ENCODE results near the gene SHISA9.
"Not testable (repeated sequence)": the region's sequence is repeated elsewhere in the genome, so short reads cannot be mapped to it uniquely, and the experiment has no call there.

The SHISA9 gene

GRCh38 chr16:12917653-12918052, 16.3 kb downstream of the SHISA9 start:
- no peak overlapping the region for H2AFZ ChIP-seq (ENCODE audit: low read length)
- H3K4me1 ChIP-seq (ENCODE audit: insufficient read depth, low read length, poor library complexity, severe bottlenecking): no peaks in the 10 kb centered on the region
- H3K9me3 ChIP-seq (ENCODE audit: insufficient read depth, low read depth, low read length): no peaks in the 10 kb centered on the region
- H3K36me3 ChIP-seq (ENCODE audit: insufficient read depth, low read length): no peaks in the 10 kb centered on the region
- TF ChIP-seq EZH2phosphoT487 (IDR thresholded peaks at IDR 0.05; ENCODE audit: borderline replicate concordance): no peak
- no peak for TF ChIP-seq CTCF (conservative IDR thresholded peaks at IDR 0.05; ENCODE audit: low read length)
- H3F3A ChIP-seq (ENCODE audit: low read depth): no peaks in the 10 kb centered on the region
- H4K20me1 ChIP-seq (ENCODE audit: insufficient read depth, low read length, poor library complexity, severe bottlenecking): no peaks in the 10 kb centered on the region
- H3K4me3 ChIP-seq (ENCODE audit: low read length, poor library complexity, severe bottlenecking): no peak overlapping the region
- H3K9me2 ChIP-seq (replicated peaks; ENCODE audit: low read depth, low read length): no peaks in the 10 kb centered on the region
- no peak overlapping the region for H3K9ac ChIP-seq (ENCODE audit: low read depth, low read length, poor library complexity, severe bottlenecking)
- no peaks in the 10 kb centered on the region for H3K27me3 ChIP-seq (ENCODE audit: insufficient read depth, low read length, poor library complexity, severe bottlenecking)
- no peaks in the 10 kb centered on the region for H3K79me2 ChIP-seq (ENCODE audit: insufficient read depth, low read length)
- H3K4me2 ChIP-seq (ENCODE audit: low read depth, low read length, poor library complexity, severe bottlenecking): no peak overlapping the region

- TF ChIP-seq EZH2phosphoT487 (IDR thresholded peaks at IDR 0.05; ENCODE audit: borderline replicate concordance): no peak
- no peak for TF ChIP-seq CTCF (conservative IDR thresholded peaks at IDR 0.05; ENCODE audit: low read length)
- H3F3A ChIP-seq (ENCODE audit: low read depth): no peaks in the 10 kb centered on the region
- H3K9ac ChIP-seq (ENCODE audit: low read depth, low read length, poor library complexity, severe bottlenecking): no peak overlapping the region
- no peaks in the 10 kb centered on the region for H3K79me2 ChIP-seq (ENCODE audit: insufficient read depth, low read length)
- no peaks in the 10 kb centered on the region for H4K20me1 ChIP-seq (ENCODE audit: insufficient read depth, low read length, poor library complexity, severe bottlenecking)
- no peaks in the 10 kb centered on the region for H3K36me3 ChIP-seq (ENCODE audit: insufficient read depth, low read length)
- no peaks in the 10 kb centered on the region for H3K9me3 ChIP-seq (ENCODE audit: insufficient read depth, low read depth, low read length)
- H3K4me2 ChIP-seq (ENCODE audit: low read depth, low read length, poor library complexity, severe bottlenecking): no peak overlapping the region
- no peak overlapping the region for H3K4me3 ChIP-seq (ENCODE audit: low read length, poor library complexity, severe bottlenecking)
- no peaks in the 10 kb centered on the region for H3K9me2 ChIP-seq (replicated peaks; ENCODE audit: low read depth, low read length)
- H3K27me3 ChIP-seq (ENCODE audit: insufficient read depth, low read length, poor library complexity, severe bottlenecking): no peaks in the 10 kb centered on the region
- H3K4me1 ChIP-seq (ENCODE audit: insufficient read depth, low read length, poor library complexity, severe bottlenecking): no peaks in the 10 kb centered on the region
- no peak overlapping the region for H2AFZ ChIP-seq (ENCODE audit: low read length)
Measured at GRCh38 chr16:12920739-12921138, 19.3 kb downstream of the SHISA9 start.

GRCh38 chr16:12923640-12924039, 22.2 kb downstream of the SHISA9 start:
- not testable (repeated sequence) for H3K79me2 ChIP-seq (ENCODE audit: insufficient read depth, low read length); H2AFZ ChIP-seq (ENCODE audit: low read length)

GRCh38 chr16:12925026-12925800, 23.8 kb downstream of the SHISA9 start:
- H3K9ac ChIP-seq (ENCODE audit: low read depth, low read length, poor library complexity, severe bottlenecking): no peak overlapping the region
- no peaks in the 10 kb centered on the region for H3K9me2 ChIP-seq (replicated peaks; ENCODE audit: low read depth, low read length)
- H3K4me1 ChIP-seq (ENCODE audit: insufficient read depth, low read length, poor library complexity, severe bottlenecking): no peaks in the 10 kb centered on the region
- H3F3A ChIP-seq (ENCODE audit: low read depth): no peaks in the 10 kb centered on the region
- no peaks in the 10 kb centered on the region for H3K9me3 ChIP-seq (ENCODE audit: insufficient read depth, low read depth, low read length)
- H2AFZ ChIP-seq (ENCODE audit: low read length): no peak overlapping the region
- H4K20me1 ChIP-seq (ENCODE audit: insufficient read depth, low read length, poor library complexity, severe bottlenecking): no peaks in the 10 kb centered on the region
- H3K36me3 ChIP-seq (ENCODE audit: insufficient read depth, low read length): no peaks in the 10 kb centered on the region
- TF ChIP-seq CTCF (conservative IDR thresholded peaks at IDR 0.05; ENCODE audit: low read length) (no peak), EZH2phosphoT487 (IDR thresholded peaks at IDR 0.05; ENCODE audit: borderline replicate concordance) (no peak)
- H3K79me2 ChIP-seq (ENCODE audit: insufficient read depth, low read length): no peaks in the 10 kb centered on the region
- H3K27me3 ChIP-seq (ENCODE audit: insufficient read depth, low read length, poor library complexity, severe bottlenecking): no peaks in the 10 kb centered on the region
- no peak overlapping the region for H3K4me2 ChIP-seq (ENCODE audit: low read depth, low read length, poor library complexity, severe bottlenecking)
- H3K4me3 ChIP-seq (ENCODE audit: low read length, poor library complexity, severe bottlenecking): no peak overlapping the region

More at GRCh38 chr16:12923640-12924039, 22.2 kb downstream of the SHISA9 start:
- H3K9me3 ChIP-seq (ENCODE audit: insufficient read depth, low read depth, low read length); H4K20me1 ChIP-seq (ENCODE audit: insufficient read depth, low read length, poor library complexity, severe bottlenecking); H3F3A ChIP-seq (ENCODE audit: low read depth); H3K4me2 ChIP-seq (ENCODE audit: low read depth, low read length, poor library complexity, severe bottlenecking); H3K4me1 ChIP-seq (ENCODE audit: insufficient read depth, low read length, poor library complexity, severe bottlenecking); H3K4me3 ChIP-seq (ENCODE audit: low read length, poor library complexity, severe bottlenecking); H3K36me3 ChIP-seq (ENCODE audit: insufficient read depth, low read length); H3K27me3 ChIP-seq (ENCODE audit: insufficient read depth, low read length, poor library complexity, severe bottlenecking); H3K9me2 ChIP-seq (replicated peaks; ENCODE audit: low read depth, low read length); H3K9ac ChIP-seq (ENCODE audit: low read depth, low read length, poor library complexity, severe bottlenecking): not testable (repeated sequence)

All from Loucy (cell line).